Astrocyte (in vitro differentiated cells and primary cell): ENCODE data around the gene SULT2B1. TPM values are rescaled to one million over a fixed set of nuclear protein-coding genes. Genes with fewer than 3 reads are reported as not detected.

ENCODE experiments used
- DNase-seq: peaks from one replicate; pipeline ENCODE4 v3.0.0-alpha.2; 2010; ENCODE audit warnings: low read depth
- FAIRE-seq: peaks from 2 replicates; lab custom pipeline; 2011; peaks lifted over from hg19 to GRCh38; lab: Jason Lieb, UNC
- H2AFZ ChIP-seq: 2 replicates; pipeline ENCODE4 v1.6.0; 2012; ENCODE audit warnings: low read depth, low read length, inconsistent platforms
- H3K27ac ChIP-seq: 2 replicates; pipeline ENCODE4 v1.5.1; 2011; ENCODE audit warnings: low read depth, low read length, inconsistent platforms
- H3K27me3 ChIP-seq: 2 replicates; pipeline ENCODE4 v1.6.0; 2011; ENCODE audit warnings: low read length, inconsistent platforms; ENCODE audit not compliant: insufficient read depth
- H3K36me3 ChIP-seq: 2 replicates; pipeline ENCODE4 v1.5.1; 2011; ENCODE audit warnings: low read length, inconsistent platforms; ENCODE audit not compliant: insufficient read depth
- H3K4me1 ChIP-seq: 2 replicates; pipeline ENCODE4 v1.5.1; 2011; ENCODE audit warnings: low read length, inconsistent platforms; ENCODE audit not compliant: insufficient read depth
- H3K4me2 ChIP-seq: 2 replicates; pipeline ENCODE4 v1.6.0; 2012; ENCODE audit warnings: low read length, inconsistent platforms
- H3K4me3 ChIP-seq: 2 replicates; pipeline ENCODE4 v1.5.1; 2011; ENCODE audit warnings: low read depth, mild to moderate bottlenecking, low read length, inconsistent platforms; ENCODE audit not compliant: insufficient read depth
- H3K79me2 ChIP-seq: 2 replicates; pipeline ENCODE4 v1.6.0; 2012; ENCODE audit warnings: mild to moderate bottlenecking, low read length, inconsistent platforms; ENCODE audit not compliant: insufficient read depth
- H3K9ac ChIP-seq: 2 replicates; pipeline ENCODE4 v1.6.0; 2012; ENCODE audit warnings: mild to moderate bottlenecking, low read length, inconsistent platforms
- H3K9me3 ChIP-seq: 2 replicates; pipeline ENCODE4 v1.5.1; 2012; ENCODE audit warnings: low read depth, mild to moderate bottlenecking, low read length, inconsistent platforms; ENCODE audit not compliant: insufficient read depth
- H4K20me1 ChIP-seq: 2 replicates; pipeline ENCODE4 v1.6.0; 2012; ENCODE audit warnings: low read length, inconsistent platforms; ENCODE audit not compliant: insufficient read depth
- H3K27ac Mint-ChIP-seq: one replicate; pipeline ENCODE4 v1.8.0; 2021; ENCODE audit warnings: mild to moderate bottlenecking, mixed read lengths; ENCODE audit not compliant: unreplicated experiment
- H3K27me3 Mint-ChIP-seq: one replicate; pipeline ENCODE4 v1.8.0; 2021; ENCODE audit warnings: low read depth, mixed read lengths; ENCODE audit not compliant: unreplicated experiment
- H3K36me3 Mint-ChIP-seq: one replicate; pipeline ENCODE4 v1.8.0; 2021; ENCODE audit warnings: low read depth, mixed read lengths; ENCODE audit not compliant: unreplicated experiment
- H3K4me1 Mint-ChIP-seq: one replicate; pipeline ENCODE4 v1.8.0; 2021; ENCODE audit warnings: low read depth, mixed read lengths; ENCODE audit not compliant: unreplicated experiment
- H3K4me3 Mint-ChIP-seq: one replicate; pipeline ENCODE4 v1.8.0; 2021; ENCODE audit warnings: mild to moderate bottlenecking, moderate library complexity, mixed read lengths; ENCODE audit not compliant: unreplicated experiment
- H3K9me3 Mint-ChIP-seq: one replicate; pipeline ENCODE4 v1.8.0; 2021; ENCODE audit warnings: mild to moderate bottlenecking, mixed read lengths; ENCODE audit not compliant: unreplicated experiment
- EZH2 ChIP-seq: IDR thresholded peaks from 2 replicates; pipeline ENCODE4 v1.6.1; 2012; ENCODE audit warnings: mild to moderate bottlenecking, low read length, inconsistent platforms; ENCODE audit not compliant: insufficient read depth
- total RNA-seq: library from RNA; stranded (reverse); gene quantifications from 2 replicates; pipeline ENCODE4 v1.2.1, GENCODE V29; 2021
- TF ChIP-seq, protein P1 (sequence below): IDR thresholded peaks from 2 replicates; pipeline ENCODE4 v1.5.1; 2011; ENCODE audit warnings: low read depth, mild to moderate bottlenecking, inconsistent platforms, low read length, moderate library complexity; ENCODE audit not compliant: insufficient read depth

Gene SULT2B1
- total RNA-seq, 1 donor from 2014 or later, result not detected

DNA sequence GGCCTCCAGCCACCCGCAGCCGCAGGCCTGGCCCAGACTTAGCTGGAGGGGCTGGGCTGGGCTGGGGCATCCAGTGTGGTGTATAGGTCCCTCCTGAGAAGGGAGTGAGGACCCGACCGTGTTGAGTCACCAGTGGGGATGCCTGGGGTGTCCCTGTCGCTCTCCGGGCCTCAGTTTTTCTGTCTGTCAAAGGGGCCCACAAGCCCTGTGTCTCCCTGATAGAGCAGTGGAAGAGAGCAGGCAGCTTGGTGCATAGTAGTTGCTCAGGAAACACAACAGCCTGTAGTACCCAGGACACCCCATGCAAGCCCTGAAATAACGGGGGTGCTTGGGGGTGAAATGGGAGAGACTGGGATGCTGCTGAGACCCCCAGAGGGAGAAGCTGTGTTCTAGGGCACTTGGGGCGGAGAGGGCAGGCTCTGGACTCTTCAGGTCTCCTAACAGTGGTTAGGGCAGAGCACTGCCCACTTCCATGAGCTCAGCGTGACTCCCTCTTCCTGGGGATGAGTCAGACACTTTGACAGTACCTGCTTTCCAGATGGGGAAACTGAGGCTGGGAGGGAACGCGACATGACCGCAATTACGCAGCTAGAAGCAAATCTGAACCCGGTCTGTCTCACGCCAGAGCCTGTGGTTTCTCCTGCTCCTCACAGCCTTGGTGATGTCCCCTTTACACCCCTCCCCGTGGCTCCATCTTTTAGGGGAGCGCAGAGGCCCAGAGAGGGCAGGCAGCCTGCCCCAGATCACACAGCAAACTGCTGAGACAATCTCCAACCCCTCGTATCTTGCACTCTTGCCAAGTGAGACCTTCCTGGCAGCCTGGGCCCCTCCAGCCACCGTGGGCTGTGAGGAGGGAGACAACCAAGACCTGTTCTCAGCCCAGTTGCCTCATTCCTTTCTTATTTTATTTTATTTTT lies 692 bp downstream of the SULT2B1 start:
- TF ChIP-seq, protein P1, sequence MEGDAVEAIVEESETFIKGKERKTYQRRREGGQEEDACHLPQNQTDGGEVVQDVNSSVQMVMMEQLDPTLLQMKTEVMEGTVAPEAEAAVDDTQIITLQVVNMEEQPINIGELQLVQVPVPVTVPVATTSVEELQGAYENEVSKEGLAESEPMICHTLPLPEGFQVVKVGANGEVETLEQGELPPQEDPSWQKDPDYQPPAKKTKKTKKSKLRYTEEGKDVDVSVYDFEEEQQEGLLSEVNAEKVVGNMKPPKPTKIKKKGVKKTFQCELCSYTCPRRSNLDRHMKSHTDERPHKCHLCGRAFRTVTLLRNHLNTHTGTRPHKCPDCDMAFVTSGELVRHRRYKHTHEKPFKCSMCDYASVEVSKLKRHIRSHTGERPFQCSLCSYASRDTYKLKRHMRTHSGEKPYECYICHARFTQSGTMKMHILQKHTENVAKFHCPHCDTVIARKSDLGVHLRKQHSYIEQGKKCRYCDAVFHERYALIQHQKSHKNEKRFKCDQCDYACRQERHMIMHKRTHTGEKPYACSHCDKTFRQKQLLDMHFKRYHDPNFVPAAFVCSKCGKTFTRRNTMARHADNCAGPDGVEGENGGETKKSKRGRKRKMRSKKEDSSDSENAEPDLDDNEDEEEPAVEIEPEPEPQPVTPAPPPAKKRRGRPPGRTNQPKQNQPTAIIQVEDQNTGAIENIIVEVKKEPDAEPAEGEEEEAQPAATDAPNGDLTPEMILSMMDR, result no peak
- TF ChIP-seq EZH2, result no peak
- Mint-ChIP-seq H3K9me3 (no peaks in the 10 kb centered on the region), H3K27me3 (peaks cover 3% of the 10 kb centered on the region), H3K36me3 (no peaks in the 10 kb centered on the region), H3K4me3 (no peak overlapping the region), H3K27ac (no peak overlapping the region), H3K4me1 (peaks cover 5% of the 10 kb centered on the region)
- Histone ChIP-seq H4K20me1 (no peaks in the 10 kb centered on the region), H3K27me3 (no peaks in the 10 kb centered on the region), H3K36me3 (no peaks in the 10 kb centered on the region), H3K4me3 (no peak overlapping the region), H3K9ac (no peak overlapping the region), H3K27ac (no peak overlapping the region), H3K9me3 (no peaks in the 10 kb centered on the region), H3K79me2 (no peaks in the 10 kb centered on the region), H3K4me2 (no peak overlapping the region), H3K4me1 (peaks cover 13% of the 10 kb centered on the region), H2AFZ (no peak overlapping the region)
- FAIRE-seq (no peak), DNase-seq (no peak)

DNA sequence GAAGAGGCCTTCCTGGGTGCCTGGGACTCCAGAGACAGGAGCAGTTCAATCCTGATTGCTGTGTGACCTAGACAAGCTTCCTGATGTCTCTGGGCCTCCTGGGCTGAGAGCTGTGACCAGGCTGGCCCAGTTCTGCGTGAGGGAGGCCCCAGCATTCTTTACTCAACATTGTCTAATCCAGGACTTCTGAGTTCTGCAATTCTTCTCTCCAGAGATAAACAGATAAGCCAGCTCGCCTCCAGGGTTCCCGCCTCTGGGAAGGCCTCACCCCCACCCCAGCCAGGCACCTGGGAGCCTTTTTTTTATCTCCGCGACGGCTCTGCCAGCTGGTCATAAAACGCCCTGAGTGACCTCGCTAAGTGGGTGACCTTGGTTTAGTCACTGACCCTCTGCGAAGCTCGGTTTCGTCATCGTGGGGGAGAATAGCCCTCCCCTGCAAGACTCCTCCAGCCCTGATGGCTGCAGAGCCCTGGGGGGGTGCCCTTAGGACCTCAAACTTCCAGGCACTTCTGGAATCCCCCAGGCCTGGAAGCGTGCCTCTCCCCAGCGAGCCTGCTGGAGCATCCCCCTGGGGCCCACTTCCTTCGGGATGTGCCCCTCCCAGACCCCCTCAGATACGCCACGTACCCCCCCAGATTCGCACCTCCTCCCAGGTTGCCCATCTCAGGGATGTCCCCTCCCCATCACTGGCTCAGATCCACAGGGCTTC lies 1.9 kb downstream of the SULT2B1 start:
- no peak overlapping the region for H3K27ac ChIP-seq

More for the DNA sequence above, 1.9 kb downstream of the SULT2B1 start:
- Mint-ChIP-seq H3K9me3 (no peaks in the 10 kb centered on the region), H3K4me3 (no peak overlapping the region), H3K4me1 (peaks cover 5% of the 10 kb centered on the region), H3K27me3 (peaks cover 5% of the 10 kb centered on the region), H3K36me3 (no peaks in the 10 kb centered on the region), H3K27ac (peak overlapping the region; percentile 58)
- TF ChIP-seq EZH2, result no peak
- TF ChIP-seq, protein P1, result no peak
- peaks cover 13% of the 10 kb centered on the region for H3K4me1 ChIP-seq
- H3K79me2 ChIP-seq, result no peaks in the 10 kb centered on the region
- peak overlapping the region; percentile 48 for H2AFZ ChIP-seq
- no peaks in the 10 kb centered on the region for H3K27me3 ChIP-seq
- H3K9ac ChIP-seq, result no peak overlapping the region
- no peaks in the 10 kb centered on the region for H4K20me1 ChIP-seq
- no peaks in the 10 kb centered on the region for H3K36me3 ChIP-seq
- FAIRE-seq, result no peak
- H3K4me3 ChIP-seq, result no peak overlapping the region
- peak; percentile 39 for DNase-seq
- peak overlapping the region; percentile 37 for H3K4me2 ChIP-seq
- no peaks in the 10 kb centered on the region for H3K9me3 ChIP-seq
